MM.1S (cell line): ENCODE results near the gene PHAF1.

Source experiments
- DNase-seq: peaks from one replicate; pipeline ENCODE4 v3.0.0-alpha.2; 2015
- H2AFZ ChIP-seq: fragments of 300-600 bp; sonication (generic); 2 replicates; pipeline ENCODE4 v1.6.0; 2016; ENCODE audit warnings: antibody characterized with exemption, low read length
- H3F3A ChIP-seq: fragments of 300-600 bp; sonication (generic); 2 replicates; pipeline ENCODE4 v1.6.1; 2016; ENCODE audit warnings: mild to moderate bottlenecking, antibody characterized with exemption, low read length, moderate library complexity, mixed read lengths; ENCODE audit not compliant: insufficient read depth
- H3K27ac ChIP-seq: fragments of 300-600 bp; sonication (generic); 2 replicates; pipeline ENCODE4 v1.5.1; 2016; ENCODE audit warnings: mild to moderate bottlenecking, low read length
- H3K27me3 ChIP-seq: fragments of 300-600 bp; sonication (generic); replicated peaks from 2 replicates; pipeline ENCODE4 v1.6.0; 2016; ENCODE audit warnings: low read length; ENCODE audit not compliant: insufficient read depth
- H3K36me3 ChIP-seq: fragments of 300-600 bp; sonication (generic); replicated peaks from 2 replicates; pipeline ENCODE4 v1.6.1; 2016; ENCODE audit warnings: mild to moderate bottlenecking, low read length, mixed read lengths; ENCODE audit not compliant: insufficient read depth
- H3K4me1 ChIP-seq: fragments of 300-600 bp; sonication (generic); 2 replicates; pipeline ENCODE4 v1.6.1; 2016; ENCODE audit warnings: low read length, mixed read lengths
- H3K4me2 ChIP-seq: fragments of 300-600 bp; sonication (generic); 2 replicates; pipeline ENCODE4 v1.6.0; 2016; ENCODE audit warnings: low read depth, low read length
- H3K4me3 ChIP-seq: fragments of 300-600 bp; sonication (generic); 2 replicates; pipeline ENCODE4 v1.5.1; 2016; ENCODE audit warnings: low read length, mixed read lengths
- H3K79me2 ChIP-seq: fragments of 300-600 bp; sonication (generic); 2 replicates; pipeline ENCODE4 v1.6.1; 2016; ENCODE audit warnings: mixed run types, low read length, mixed read lengths
- H3K9ac ChIP-seq: fragments of 300-600 bp; sonication (generic); 2 replicates; pipeline ENCODE4 v1.6.1; 2016; ENCODE audit warnings: low read length, mixed read lengths
- H3K9me2 ChIP-seq: fragments of 300-600 bp; sonication (generic); replicated peaks from 2 replicates; pipeline ENCODE4 v1.6.1; 2016; ENCODE audit warnings: mild to moderate bottlenecking, low read length, mixed read lengths; ENCODE audit not compliant: insufficient read depth
- H3K9me3 ChIP-seq: fragments of 300-600 bp; sonication (generic); replicated peaks from 2 replicates; pipeline ENCODE4 v1.6.1; 2016; ENCODE audit warnings: mild to moderate bottlenecking, low read length, mixed read lengths; ENCODE audit not compliant: insufficient read depth
- H4K20me1 ChIP-seq: fragments of 300-600 bp; sonication (generic); 2 replicates; pipeline ENCODE4 v1.6.1; 2016; ENCODE audit warnings: mild to moderate bottlenecking, low read length, moderate library complexity, mixed read lengths; ENCODE audit not compliant: insufficient read depth
- CTCF ChIP-seq: fragments of 300-600 bp; sonication (generic); IDR thresholded peaks from 2 replicates; pipeline ENCODE4 v1.5.1; 2016; ENCODE audit warnings: antibody characterized with exemption, low read length, mixed read lengths
- EZH2 ChIP-seq: fragments of 300-600 bp; sonication (generic); optimal IDR thresholded peaks from 2 replicates; pipeline ENCODE3; 2017; ENCODE audit warnings: low read depth, mild to moderate bottlenecking, antibody characterized with exemption, low read length, mixed read lengths
- EZH2phosphoT487 ChIP-seq: fragments of 300-600 bp; sonication (generic); IDR thresholded peaks from 2 replicates; pipeline ENCODE4 v1.6.1; 2018; ENCODE audit warnings: antibody characterized with exemption, low read length

Gene PHAF1

DNA sequence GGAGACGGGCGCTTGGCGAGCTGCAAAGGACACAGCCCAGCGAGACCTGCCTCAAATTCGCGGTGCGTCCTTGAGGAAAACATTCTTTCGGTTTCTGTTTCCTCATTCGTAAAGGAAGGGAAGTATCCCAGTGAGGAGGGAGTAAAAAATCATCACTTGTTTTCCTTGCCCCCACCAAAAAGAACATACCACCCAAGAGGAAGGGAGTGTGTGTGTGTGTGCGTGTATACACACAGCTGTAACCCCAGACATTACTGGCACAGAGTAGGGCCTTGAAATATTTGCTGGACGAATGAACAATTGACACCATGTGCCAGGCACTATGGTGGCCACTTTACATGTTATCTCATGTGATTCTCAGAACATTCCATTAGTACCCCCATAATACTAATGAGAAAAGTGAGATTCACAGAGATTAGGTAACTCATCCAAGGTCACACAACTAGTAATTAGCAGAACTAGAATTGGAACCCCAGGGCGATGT, 76.0 kb downstream of the PHAF1 start:
- H3K9me2 ChIP-seq: no peaks in the 10 kb centered on the region
- no peak for DNase-seq
- H3K79me2 ChIP-seq: peaks cover 17% of the 10 kb centered on the region
- H3K4me1 ChIP-seq: peaks cover 16% of the 10 kb centered on the region
- H3K9me3 ChIP-seq: no peaks in the 10 kb centered on the region
- H3K4me2 ChIP-seq: peak overlapping the region; percentile 87; the same call in 1 of the 2 replicates
- H3K36me3 ChIP-seq: no peaks in the 10 kb centered on the region
- H3F3A ChIP-seq: peaks cover 9% of the 10 kb centered on the region; the same call in 1 of the 2 replicates
- H3K27me3 ChIP-seq: peaks cover 13% of the 10 kb centered on the region
- no peak overlapping the region for H3K4me3 ChIP-seq
- H4K20me1 ChIP-seq: no peaks in the 10 kb centered on the region
- H2AFZ ChIP-seq: no peak overlapping the region
- H3K27ac ChIP-seq: no peak overlapping the region
- no peak overlapping the region for H3K9ac ChIP-seq
- TF ChIP-seq EZH2 (no peak), EZH2phosphoT487 (no peak), CTCF (no peak; the same call in 1 of the 2 replicates)

DNA sequence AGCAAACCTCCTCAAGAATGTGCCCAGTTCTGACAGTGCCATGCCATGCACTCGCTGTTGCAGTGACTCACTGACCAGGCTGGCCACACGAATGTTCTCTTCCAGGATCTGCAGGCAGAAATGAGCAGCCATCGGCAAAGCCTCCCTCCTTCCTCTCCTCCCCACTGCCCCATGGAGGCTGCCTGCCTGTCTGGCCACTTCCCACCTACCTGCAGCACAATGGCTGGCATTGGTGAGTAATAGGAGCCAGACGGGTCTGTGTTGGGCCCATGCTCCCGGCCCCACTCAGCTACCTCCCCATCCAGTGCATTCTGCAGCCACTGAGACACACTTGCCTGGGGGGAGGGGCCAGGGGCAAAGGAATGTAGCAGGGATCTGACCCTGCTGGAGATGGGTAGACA, 76.8 kb downstream of the PHAF1 start:
- Histone ChIP-seq H3K4me1 (peaks cover 16% of the 10 kb centered on the region), H3K4me3 (no peak overlapping the region)
- TF ChIP-seq EZH2phosphoT487 (no peak), EZH2 (no peak), CTCF (no peak)

DNA sequence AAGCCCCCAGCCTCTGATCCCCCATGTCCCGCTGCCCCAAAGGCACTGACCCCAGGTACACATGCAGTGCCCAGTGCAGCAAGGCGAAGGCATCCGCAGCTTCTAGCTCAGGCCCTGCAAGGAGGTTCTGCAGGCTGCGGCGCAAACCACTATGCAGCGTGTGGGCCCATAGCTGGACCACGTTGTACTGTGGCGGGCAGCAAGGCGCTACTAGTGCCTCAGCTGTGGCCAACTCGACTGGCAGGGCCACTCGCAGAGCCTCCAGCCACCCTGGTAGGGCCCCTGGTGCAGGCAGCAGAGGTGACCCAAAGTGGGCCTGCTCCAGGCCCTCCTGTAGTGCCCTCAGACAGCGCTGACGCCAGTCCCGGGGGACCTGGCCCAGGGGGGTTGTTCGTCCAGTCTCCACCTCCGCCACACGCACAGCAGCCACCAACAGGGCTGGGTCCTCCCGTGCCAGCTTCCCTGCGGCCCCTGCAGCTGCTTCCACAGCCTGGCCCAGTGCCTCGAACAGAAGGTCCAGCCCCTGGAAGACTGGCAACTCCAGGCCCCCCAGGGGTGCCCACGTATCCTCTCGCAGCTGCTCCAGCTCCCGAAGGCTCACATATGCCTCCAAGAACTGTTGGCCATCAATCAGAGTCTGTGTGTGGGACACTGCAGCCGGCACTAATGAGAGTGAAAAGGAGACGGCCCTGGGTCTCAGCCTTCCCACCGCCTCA, 77.6 kb downstream of the PHAF1 start:
- Histone ChIP-seq H3K4me1 (peaks cover 14% of the 10 kb centered on the region), H3F3A (peaks cover 9% of the 10 kb centered on the region; the same call in 1 of the 2 replicates), H2AFZ (no peak overlapping the region), H3K27me3 (peaks cover 13% of the 10 kb centered on the region), H3K36me3 (no peaks in the 10 kb centered on the region), H3K4me3 (no peak overlapping the region), H3K9ac (no peak overlapping the region), H3K27ac (no peak overlapping the region), H3K79me2 (peaks cover 14% of the 10 kb centered on the region), H3K4me2 (no peak overlapping the region), H3K9me3 (no peaks in the 10 kb centered on the region), H3K9me2 (no peaks in the 10 kb centered on the region), H4K20me1 (no peaks in the 10 kb centered on the region)
- no peak for DNase-seq
- no peak for TF ChIP-seq CTCF
- TF ChIP-seq EZH2: no peak
- TF ChIP-seq EZH2phosphoT487: no peak

More for the DNA sequence above, 76.8 kb downstream of the PHAF1 start:
- H3K36me3 ChIP-seq: no peaks in the 10 kb centered on the region
- no peak overlapping the region for H3K27ac ChIP-seq
- no peak overlapping the region for H3K9ac ChIP-seq
- H3K79me2 ChIP-seq: peaks cover 13% of the 10 kb centered on the region
- no peak overlapping the region for H2AFZ ChIP-seq
- no peaks in the 10 kb centered on the region for H4K20me1 ChIP-seq
- DNase-seq: no peak
- H3K9me2 ChIP-seq: no peaks in the 10 kb centered on the region
- H3K4me2 ChIP-seq: no peak overlapping the region
- H3K9me3 ChIP-seq: no peaks in the 10 kb centered on the region
- H3F3A ChIP-seq: peaks cover 9% of the 10 kb centered on the region; the same call in 1 of the 2 replicates
- peaks cover 13% of the 10 kb centered on the region for H3K27me3 ChIP-seq
